H9 (cell line): ENCODE data around the gene TUBA4A. TPM values are rescaled to one million over a fixed set of nuclear protein-coding genes. Genes with fewer than 3 reads are reported as not detected.

Source experiments
- DNase-seq: peaks from one replicate; pipeline ENCODE4 v3.0.0-alpha.2; 2017
- H2AFZ ChIP-seq: one replicate; pipeline ENCODE4 v1.6.1; 2013; ENCODE audit warnings: mild to moderate bottlenecking, low read length, control low read depth, moderate library complexity
- H2AK5ac ChIP-seq: 2 replicates; pipeline ENCODE4 v1.6.1; 2013; ENCODE audit warnings: low read length, control low read depth, mixed read lengths; ENCODE audit not compliant: insufficient read length
- H2BK120ac ChIP-seq: one replicate; pipeline ENCODE4 v1.6.1; 2013; ENCODE audit warnings: low read depth, mild to moderate bottlenecking, low read length, control low read depth, inconsistent platforms; ENCODE audit not compliant: poor library complexity, severe bottlenecking
- H2BK12ac ChIP-seq: 2 replicates; pipeline ENCODE4 v1.6.1; 2013; ENCODE audit warnings: low read length, control low read depth, mixed read lengths, low read depth; ENCODE audit not compliant: insufficient read length
- H2BK15ac ChIP-seq: 2 replicates; pipeline ENCODE4 v1.6.1; 2013; ENCODE audit warnings: low read depth, low read length, control low read depth
- H2BK20ac ChIP-seq: one replicate; pipeline ENCODE4 v1.6.1; 2013; ENCODE audit warnings: low read depth, mild to moderate bottlenecking, low read length, control low read depth, inconsistent platforms; ENCODE audit not compliant: poor library complexity, severe bottlenecking
- H2BK5ac ChIP-seq: 2 replicates; pipeline ENCODE4 v1.6.1; 2013; ENCODE audit warnings: low read length, control low read depth, mixed read lengths; ENCODE audit not compliant: insufficient read length
- H3K14ac ChIP-seq: 2 replicates; pipeline ENCODE4 v1.6.1; 2013; ENCODE audit warnings: low read length, control low read depth; ENCODE audit not compliant: insufficient read depth
- H3K18ac ChIP-seq: 2 replicates; pipeline ENCODE4 v1.6.1; 2013; ENCODE audit warnings: low read depth, mild to moderate bottlenecking, mixed read lengths, low read length, control low read depth; ENCODE audit not compliant: insufficient read length
- H3K23ac ChIP-seq: 2 replicates; pipeline ENCODE4 v1.6.1; 2013; ENCODE audit warnings: low read length, control low read depth, mixed read lengths, low read depth; ENCODE audit not compliant: insufficient read length
- H3K23me2 ChIP-seq: 2 replicates; pipeline ENCODE4 v1.6.1; 2013; ENCODE audit warnings: low read depth, mild to moderate bottlenecking, mixed read lengths, low read length, control low read depth; ENCODE audit not compliant: insufficient read length, poor library complexity, severe bottlenecking
- H3K27ac ChIP-seq: 2 replicates; pipeline ENCODE4 v1.5.1; 2013; ENCODE audit warnings: low read length, control low read depth, mixed read lengths, low read depth; ENCODE audit not compliant: insufficient read length
- H3K27me3 ChIP-seq: 2 replicates; pipeline ENCODE4 v1.6.1; 2013; ENCODE audit warnings: low read length, control low read depth, inconsistent platforms; ENCODE audit not compliant: insufficient read depth
- H3K4ac ChIP-seq: 2 replicates; pipeline ENCODE4 v1.6.1; 2013; ENCODE audit warnings: low read depth, mild to moderate bottlenecking, control low read depth, inconsistent platforms, low read length, moderate library complexity
- H3K4me1 ChIP-seq: 2 replicates; pipeline ENCODE4 v1.6.1; 2013; ENCODE audit warnings: low read length, control low read depth, inconsistent platforms; ENCODE audit not compliant: insufficient read depth
- H3K4me2 ChIP-seq: 2 replicates; pipeline ENCODE4 v1.6.1; 2013; ENCODE audit warnings: low read length, control low read depth, mixed read lengths; ENCODE audit not compliant: insufficient read length, insufficient read depth
- H3K56ac ChIP-seq: 2 replicates; pipeline ENCODE4 v1.6.1; 2013; ENCODE audit warnings: low read depth, mild to moderate bottlenecking, mixed read lengths, low read length, control low read depth; ENCODE audit not compliant: insufficient read length
- H3K79me1 ChIP-seq: 2 replicates; pipeline ENCODE4 v1.6.1; 2013; ENCODE audit warnings: low read depth, mild to moderate bottlenecking, moderate library complexity, low read length, control low read depth, inconsistent platforms; ENCODE audit not compliant: insufficient read depth, poor library complexity, severe bottlenecking
- H3K79me2 ChIP-seq: 2 replicates; pipeline ENCODE4 v1.6.1; 2013; ENCODE audit warnings: low read length, control low read depth, inconsistent platforms; ENCODE audit not compliant: insufficient read depth
- H3K9ac ChIP-seq: 2 replicates; pipeline ENCODE4 v1.6.1; 2013; ENCODE audit warnings: low read length, control low read depth, mixed read lengths; ENCODE audit not compliant: insufficient read length; ENCODE audit errors: extremely low read depth
- H3K9me3 ChIP-seq: one replicate; pipeline ENCODE4 v1.6.1; 2013; ENCODE audit warnings: low read depth, low read length, inconsistent platforms; ENCODE audit not compliant: control insufficient read depth
- H3T11ph ChIP-seq: one replicate; pipeline ENCODE4 v1.6.1; 2013; ENCODE audit warnings: mild to moderate bottlenecking, low read length, control low read depth, inconsistent platforms
- H4K20me1 ChIP-seq: one replicate; pipeline ENCODE4 v1.6.1; 2013; ENCODE audit not compliant: control insufficient read depth, insufficient read length, insufficient read depth
- H4K5ac ChIP-seq: 2 replicates; pipeline ENCODE4 v1.6.1; 2013; ENCODE audit warnings: low read depth, mild to moderate bottlenecking, mixed read lengths, low read length, control low read depth; ENCODE audit not compliant: insufficient read length
- H4K8ac ChIP-seq: replicated peaks from 2 replicates; pipeline ENCODE4 v1.6.1; 2013; ENCODE audit warnings: low read length, control low read depth, mixed read lengths, low read depth; ENCODE audit not compliant: insufficient read length
- H4K91ac ChIP-seq: 2 replicates; pipeline ENCODE4 v1.6.1; 2013; ENCODE audit warnings: low read depth, mild to moderate bottlenecking, moderate library complexity, mixed read lengths, low read length, control low read depth; ENCODE audit not compliant: insufficient read length
- H3K27ac Mint-ChIP-seq, 3 experiments: 2 replicates in 2 of 3; 3 replicates in 1 of 3; pipeline ENCODE4 v1.8.0; 2020 to 2021; ENCODE audit warnings: mixed read lengths in 3 of 3, mild to moderate bottlenecking in 1 of 3, moderate library complexity in 1 of 3
- H3K27me3 Mint-ChIP-seq: 2 replicates; pipeline ENCODE4 v1.8.0; 2021; ENCODE audit warnings: low read depth, mild to moderate bottlenecking, moderate library complexity, mixed read lengths
- H3K36me3 Mint-ChIP-seq, 3 experiments: 2 replicates in 2 of 3; 3 replicates in 1 of 3; pipeline ENCODE4 v1.8.0; 2020 to 2021; ENCODE audit warnings: low read depth in 3 of 3, mixed read lengths in 3 of 3; ENCODE audit not compliant: insufficient read depth in 1 of 3
- H3K4me1 Mint-ChIP-seq, 2 experiments: 2 replicates each; pipeline ENCODE4 v1.8.0; 2020; ENCODE audit warnings: mixed read lengths in 2 of 2
- H3K4me3 Mint-ChIP-seq, 2 experiments: 2 replicates in 1 of 2; 3 replicates in 1 of 2; pipeline ENCODE4 v1.8.0; 2020 to 2021; ENCODE audit warnings: mild to moderate bottlenecking in 2 of 2, mixed read lengths in 2 of 2, moderate library complexity in 1 of 2
- H3K9me3 Mint-ChIP-seq, 2 experiments: 2 replicates in 1 of 2; 3 replicates in 1 of 2; pipeline ENCODE4 v1.8.0; 2020; ENCODE audit warnings: mild to moderate bottlenecking in 2 of 2, mixed read lengths in 2 of 2, moderate library complexity in 1 of 2
- WGBS: extraction: QIAGEN DNeasy Blood & Tissue Kit; methylation state at CpG from one replicate; pipeline ENCODE4 v1.1.7; 2013; ENCODE audit warnings: missing lambda C conversion rate, low lambda C conversion rate, mixed read lengths; ENCODE audit not compliant: insufficient read length; ENCODE audit errors: extremely low coverage; 5-methylcytosine and 5-hydroxymethylcytosine counted together
- total RNA-seq: library from RNA; stranded (reverse); gene quantifications from 2 replicates; pipeline ENCODE4 v1.2.1, GENCODE V29; 2021
- TF ChIP-seq, protein P1 (sequence below): fragments of 200-600 bp; sonication (generic); conservative IDR thresholded peaks from 3 replicates; pipeline ENCODE4 v1.8.0; 2021; ENCODE audit warnings: antibody characterized with exemption, mild to moderate bottlenecking

Gene TUBA4A
- total RNA-seq, 1 experiment from 2014 or later, result 25.5 TPM

- Histone ChIP-seq H3K27ac (no peak overlapping the region), H2BK12ac (no peak overlapping the region), H3K56ac (no peak overlapping the region), H3K79me2 (no peaks in the 10 kb centered on the region), H3K9ac (peak overlapping the region; percentile 90), H3K4me2 (peak overlapping the region; percentile 77), H3K27me3 (no peaks in the 10 kb centered on the region), H3K79me1 (no peaks in the 10 kb centered on the region), H4K91ac (no peak overlapping the region), H4K5ac (peak overlapping the region; percentile 5), H2AK5ac (no peak overlapping the region), H3K23ac (no peak overlapping the region), H3K14ac (peak overlapping the region; percentile 89), H2AFZ (no peak overlapping the region), H2BK120ac (no peak overlapping the region), H2BK15ac (no peak overlapping the region), H4K8ac (no peak overlapping the region), H4K20me1 (no peaks in the 10 kb centered on the region), H3K18ac (peak overlapping the region; percentile 89), H2BK5ac (no peak overlapping the region), H3K4ac (no peak overlapping the region), H3T11ph (no peak overlapping the region), H2BK20ac (no peak overlapping the region), H3K4me1 (peaks cover 2% of the 10 kb centered on the region; the same call in 1 of the 2 replicates), H3K23me2 (no peaks in the 10 kb centered on the region), H3K9me3 (no peaks in the 10 kb centered on the region)
- WGBS, result no CpG with 5 or more reads among the region's 10 CpGs
- DNase-seq, result no peak
- TF ChIP-seq, protein P1, sequence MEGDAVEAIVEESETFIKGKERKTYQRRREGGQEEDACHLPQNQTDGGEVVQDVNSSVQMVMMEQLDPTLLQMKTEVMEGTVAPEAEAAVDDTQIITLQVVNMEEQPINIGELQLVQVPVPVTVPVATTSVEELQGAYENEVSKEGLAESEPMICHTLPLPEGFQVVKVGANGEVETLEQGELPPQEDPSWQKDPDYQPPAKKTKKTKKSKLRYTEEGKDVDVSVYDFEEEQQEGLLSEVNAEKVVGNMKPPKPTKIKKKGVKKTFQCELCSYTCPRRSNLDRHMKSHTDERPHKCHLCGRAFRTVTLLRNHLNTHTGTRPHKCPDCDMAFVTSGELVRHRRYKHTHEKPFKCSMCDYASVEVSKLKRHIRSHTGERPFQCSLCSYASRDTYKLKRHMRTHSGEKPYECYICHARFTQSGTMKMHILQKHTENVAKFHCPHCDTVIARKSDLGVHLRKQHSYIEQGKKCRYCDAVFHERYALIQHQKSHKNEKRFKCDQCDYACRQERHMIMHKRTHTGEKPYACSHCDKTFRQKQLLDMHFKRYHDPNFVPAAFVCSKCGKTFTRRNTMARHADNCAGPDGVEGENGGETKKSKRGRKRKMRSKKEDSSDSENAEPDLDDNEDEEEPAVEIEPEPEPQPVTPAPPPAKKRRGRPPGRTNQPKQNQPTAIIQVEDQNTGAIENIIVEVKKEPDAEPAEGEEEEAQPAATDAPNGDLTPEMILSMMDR, result no peak
- H3K27ac Mint-ChIP-seq, result peak overlapping the region; percentile 95 to 98 (median 97)
- H3K27me3 Mint-ChIP-seq, result peaks cover 3% of the 10 kb centered on the region; the same call in 1 of the 2 replicates
- no peaks in the 10 kb centered on the region for H3K9me3 Mint-ChIP-seq
- H3K36me3 Mint-ChIP-seq, result peaks cover 5 to 21% (median 20%) of the 10 kb centered on the region in 3 experiments; a peak in 6 of 7 replicates
- peaks cover 19 to 27% of the 10 kb centered on the region in 2 experiments for H3K4me1 Mint-ChIP-seq
- peak overlapping the region; percentile 92 to 96 for H3K4me3 Mint-ChIP-seq
These were observed 7.9 kb downstream of the TUBA4A start for GRCh38 chr2:219245899-219246230.
